SK-N-SH treated with all-trans-retinoic acid at 6 μM for 48 hours (cell line): ENCODE data around the gene OR2B2.

ENCODE experiments used
- ATAC-seq: fragments of 200-7000 bp; cut with Tn5 transposase; 3 replicates; pipeline ENCODE4 v1.9.1; 2020; ENCODE audit warnings: mild to moderate bottlenecking, moderate library complexity
- ARNTL ChIP-seq: fragments of 450-650 bp; formaldehyde crosslinking; IDR thresholded peaks from 2 replicates; pipeline ENCODE4 v1.5.0; 2020; ENCODE audit warnings: low read depth, mild to moderate bottlenecking, moderate library complexity, borderline replicate concordance
- BACH2 ChIP-seq: fragments of 250-450 bp; sonication (Bioruptor Pico); IDR thresholded peaks from 2 replicates; pipeline ENCODE4 v1.9.0; 2021; ENCODE audit warnings: mild to moderate bottlenecking, borderline replicate concordance
- CSDC2 ChIP-seq: fragments of 250-450 bp; sonication (Bioruptor Pico); IDR thresholded peaks from 2 replicates; pipeline ENCODE4 v1.5.0; 2020; ENCODE audit warnings: mild to moderate bottlenecking, moderate library complexity
- ESRRG ChIP-seq: fragments of 250-450 bp; sonication (Bioruptor Pico); IDR thresholded peaks from 2 replicates; pipeline ENCODE4 v1.6.1; 2021; ENCODE audit warnings: mild to moderate bottlenecking
- GLIS3 ChIP-seq: fragments of 250-450 bp; sonication (Bioruptor Pico); IDR thresholded peaks from 2 replicates; pipeline ENCODE4 v1.5.0; 2020; ENCODE audit warnings: mild to moderate bottlenecking, moderate library complexity
- ISL1 ChIP-seq: fragments of 250-450 bp; sonication (Bioruptor Pico); IDR thresholded peaks from 2 replicates; pipeline ENCODE4 v2.1.2; 2022; ENCODE audit warnings: mild to moderate bottlenecking, moderate library complexity
- PATZ1 ChIP-seq: fragments of 250-450 bp; sonication (Bioruptor Pico); IDR thresholded peaks from 2 replicates; pipeline ENCODE4 v1.8.0; 2020; ENCODE audit warnings: mild to moderate bottlenecking, moderate library complexity, borderline replicate concordance
- RARB ChIP-seq: fragments of 250-450 bp; sonication (Bioruptor Pico); IDR thresholded peaks from 2 replicates; pipeline ENCODE4 v1.8.0; 2021; ENCODE audit warnings: mild to moderate bottlenecking, moderate library complexity
- SNAI2 ChIP-seq: fragments of 250-450 bp; sonication (Bioruptor Pico); IDR thresholded peaks from 2 replicates; pipeline ENCODE4 v1.5.0; 2020; ENCODE audit warnings: mild to moderate bottlenecking, moderate library complexity
- TCF4 ChIP-seq: fragments of 250-450 bp; sonication (Bioruptor Pico); IDR thresholded peaks from 2 replicates; pipeline ENCODE4 v1.8.0; 2021; ENCODE audit warnings: mild to moderate bottlenecking, moderate library complexity, borderline replicate concordance
- TOX ChIP-seq: fragments of 250-450 bp; sonication (Bioruptor Pico); IDR thresholded peaks from 2 replicates; pipeline ENCODE4 v1.8.0; 2021; ENCODE audit warnings: mild to moderate bottlenecking, moderate library complexity, borderline replicate concordance
- TSHZ2 ChIP-seq: fragments of 250-450 bp; sonication (Bioruptor Pico); IDR thresholded peaks from 2 replicates; pipeline ENCODE4 v1.5.0; 2020; ENCODE audit warnings: mild to moderate bottlenecking, moderate library complexity
- ZC3H10 ChIP-seq: fragments of 250-450 bp; sonication (Bioruptor Pico); IDR thresholded peaks from 2 replicates; pipeline ENCODE4 v1.5.1; 2021; ENCODE audit warnings: mild to moderate bottlenecking, moderate library complexity
- ZFP3 ChIP-seq: fragments of 250-450 bp; sonication (Bioruptor Pico); IDR thresholded peaks from 2 replicates; pipeline ENCODE4 v1.5.0; 2020; ENCODE audit warnings: mild to moderate bottlenecking, moderate library complexity
- ZNF565 ChIP-seq: fragments of 450-650 bp; formaldehyde crosslinking; conservative IDR thresholded peaks from 2 replicates; pipeline ENCODE4 v1.5.0; 2020; ENCODE audit warnings: low read depth, mild to moderate bottlenecking, moderate library complexity
- ZNF70 ChIP-seq: fragments of 450-650 bp; formaldehyde crosslinking; IDR thresholded peaks from 2 replicates; pipeline ENCODE4 v1.5.0; 2020; ENCODE audit warnings: mild to moderate bottlenecking, moderate library complexity
- ZNF8 ChIP-seq: fragments of 450-650 bp; formaldehyde crosslinking; IDR thresholded peaks from 2 replicates; pipeline ENCODE4 v1.5.0; 2020; ENCODE audit warnings: mild to moderate bottlenecking, moderate library complexity
- TF ChIP-seq, protein P1 (sequence below): fragments of 250-450 bp; sonication (Bioruptor Pico); IDR thresholded peaks from 2 replicates; pipeline ENCODE4 v1.5.1; 2020; ENCODE audit warnings: low read depth, mild to moderate bottlenecking, moderate library complexity
- TF ChIP-seq, protein P2 (sequence below): fragments of 250-450 bp; sonication (Bioruptor Pico); IDR thresholded peaks from 2 replicates; pipeline ENCODE4 v1.8.0; 2021; ENCODE audit warnings: low read depth, mild to moderate bottlenecking, moderate library complexity, borderline replicate concordance
- TF ChIP-seq, protein P3 (sequence below): fragments of 250-450 bp; sonication (Bioruptor Pico); IDR thresholded peaks from 2 replicates; pipeline ENCODE4 v1.5.1; 2021; ENCODE audit warnings: mild to moderate bottlenecking, moderate library complexity

OR2B2 gene

DNA sequence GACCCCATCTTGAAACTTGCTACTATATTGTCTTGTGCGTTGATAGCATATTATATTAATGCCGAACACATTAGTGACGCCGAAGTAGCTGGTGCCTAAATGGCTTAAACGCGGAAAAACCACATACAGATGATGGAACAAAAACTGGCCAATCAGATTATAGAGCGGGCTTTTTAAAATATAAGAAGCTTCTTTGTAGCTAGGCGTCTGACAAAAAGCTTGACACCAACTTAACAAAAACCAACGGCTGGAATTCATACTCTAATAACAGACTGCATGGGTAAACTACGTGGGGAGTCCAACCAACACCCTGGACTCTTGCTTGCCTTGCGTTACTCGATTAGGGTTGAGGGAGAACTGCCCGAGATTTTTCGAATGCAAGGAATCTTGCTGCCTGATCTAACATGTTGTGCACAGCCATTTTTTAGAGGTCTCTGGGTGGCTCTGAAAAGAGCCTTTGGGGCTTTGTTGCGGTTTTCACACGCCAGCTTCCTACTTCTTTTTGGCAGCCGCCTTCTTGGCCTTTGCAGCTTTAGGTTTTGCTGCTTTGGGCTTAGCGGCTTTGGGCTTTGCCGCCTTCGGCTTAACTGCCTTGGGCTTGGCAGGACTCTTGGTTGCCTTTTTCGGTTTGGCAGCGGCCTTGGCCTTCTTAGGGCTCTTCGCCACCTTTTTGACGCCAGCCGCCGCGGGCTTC is 45.7 kb downstream of the OR2B2 start:
- TF ChIP-seq GLIS3 (CRISPR knock-in tag) (0 out of 2 replicates have a peak, but pooled peaks have one; percentile 22), CSDC2 (CRISPR knock-in tag) (no peak), PATZ1 (CRISPR knock-in tag) (0 out of 2 replicates have a peak, but pooled peaks have one; percentile 29)
- peak; percentile 41 for ATAC-seq

- peak; percentile 42 for ATAC-seq
- no peak for TF ChIP-seq GLIS3 (CRISPR knock-in tag)
- no peak for TF ChIP-seq ARNTL (CRISPR knock-in tag)
- TF ChIP-seq ISL1, result no peak
- no peak for TF ChIP-seq PATZ1 (CRISPR knock-in tag)
- no peak for TF ChIP-seq TCF4 (CRISPR knock-in tag)
- TF ChIP-seq ZC3H10 (CRISPR knock-in tag), result no peak
- no peak for TF ChIP-seq ESRRG (CRISPR knock-in tag)
- TF ChIP-seq BACH2 (CRISPR knock-in tag), result no peak
- TF ChIP-seq CSDC2 (CRISPR knock-in tag), result no peak
- no peak for TF ChIP-seq RARB (CRISPR knock-in tag)
- TF ChIP-seq, protein P1, sequence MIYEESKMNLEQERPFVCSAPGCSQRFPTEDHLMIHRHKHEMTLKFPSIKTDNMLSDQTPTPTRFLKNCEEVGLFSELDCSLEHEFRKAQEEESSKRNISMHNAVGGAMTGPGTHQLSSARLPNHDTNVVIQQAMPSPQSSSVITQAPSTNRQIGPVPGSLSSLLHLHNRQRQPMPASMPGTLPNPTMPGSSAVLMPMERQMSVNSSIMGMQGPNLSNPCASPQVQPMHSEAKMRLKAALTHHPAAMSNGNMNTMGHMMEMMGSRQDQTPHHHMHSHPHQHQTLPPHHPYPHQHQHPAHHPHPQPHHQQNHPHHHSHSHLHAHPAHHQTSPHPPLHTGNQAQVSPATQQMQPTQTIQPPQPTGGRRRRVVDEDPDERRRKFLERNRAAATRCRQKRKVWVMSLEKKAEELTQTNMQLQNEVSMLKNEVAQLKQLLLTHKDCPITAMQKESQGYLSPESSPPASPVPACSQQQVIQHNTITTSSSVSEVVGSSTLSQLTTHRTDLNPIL, result no peak
- TF ChIP-seq TOX (CRISPR knock-in tag), result no peak
- TF ChIP-seq TSHZ2 (CRISPR knock-in tag), result no peak
- TF ChIP-seq, protein P2, sequence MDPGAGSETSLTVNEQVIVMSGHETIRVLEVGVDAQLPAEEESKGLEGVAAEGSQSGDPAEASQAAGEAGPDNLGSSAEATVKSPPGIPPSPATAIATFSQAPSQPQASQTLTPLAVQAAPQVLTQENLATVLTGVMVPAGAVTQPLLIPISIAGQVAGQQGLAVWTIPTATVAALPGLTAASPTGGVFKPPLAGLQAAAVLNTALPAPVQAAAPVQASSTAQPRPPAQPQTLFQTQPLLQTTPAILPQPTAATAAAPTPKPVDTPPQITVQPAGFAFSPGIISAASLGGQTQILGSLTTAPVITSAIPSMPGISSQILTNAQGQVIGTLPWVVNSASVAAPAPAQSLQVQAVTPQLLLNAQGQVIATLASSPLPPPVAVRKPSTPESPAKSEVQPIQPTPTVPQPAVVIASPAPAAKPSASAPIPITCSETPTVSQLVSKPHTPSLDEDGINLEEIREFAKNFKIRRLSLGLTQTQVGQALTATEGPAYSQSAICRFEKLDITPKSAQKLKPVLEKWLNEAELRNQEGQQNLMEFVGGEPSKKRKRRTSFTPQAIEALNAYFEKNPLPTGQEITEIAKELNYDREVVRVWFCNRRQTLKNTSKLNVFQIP (CRISPR knock-in tag), result no peak
- TF ChIP-seq, protein P3, sequence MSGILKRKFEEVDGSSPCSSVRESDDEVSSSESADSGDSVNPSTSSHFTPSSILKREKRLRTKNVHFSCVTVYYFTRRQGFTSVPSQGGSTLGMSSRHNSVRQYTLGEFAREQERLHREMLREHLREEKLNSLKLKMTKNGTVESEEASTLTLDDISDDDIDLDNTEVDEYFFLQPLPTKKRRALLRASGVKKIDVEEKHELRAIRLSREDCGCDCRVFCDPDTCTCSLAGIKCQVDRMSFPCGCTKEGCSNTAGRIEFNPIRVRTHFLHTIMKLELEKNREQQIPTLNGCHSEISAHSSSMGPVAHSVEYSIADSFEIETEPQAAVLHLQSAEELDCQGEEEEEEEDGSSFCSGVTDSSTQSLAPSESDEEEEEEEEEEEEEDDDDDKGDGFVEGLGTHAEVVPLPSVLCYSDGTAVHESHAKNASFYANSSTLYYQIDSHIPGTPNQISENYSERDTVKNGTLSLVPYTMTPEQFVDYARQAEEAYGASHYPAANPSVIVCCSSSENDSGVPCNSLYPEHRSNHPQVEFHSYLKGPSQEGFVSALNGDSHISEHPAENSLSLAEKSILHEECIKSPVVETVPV (CRISPR knock-in tag), result no peak
- no peak for TF ChIP-seq ZNF8 (CRISPR knock-in tag)
- no peak for TF ChIP-seq ZNF70 (CRISPR knock-in tag)
- TF ChIP-seq SNAI2 (CRISPR knock-in tag), result no peak
- no peak for TF ChIP-seq ZFP3
- no peak for TF ChIP-seq ZNF565
- TF ChIP-seq, all 23 proteins: peak for 0
Measured at GRCh38 chr6:27865850-27866356, 46.3 kb downstream of the OR2B2 start.
